GM12878 (cell line): ENCODE data around the gene STX8.

Experiments
- BHLHE40 ChIP-seq, 2 experiments: fragments of 450-650 bp in 1 of 2; IDR thresholded peaks; 2 replicates each; pipeline ENCODE4 v1.6.1; 2011 to 2017; ENCODE audit warnings: low read depth in 2 of 2, borderline replicate concordance in 1 of 2, improper control_type of control experiment in 1 of 2, low read length in 1 of 2, mild to moderate bottlenecking in 1 of 2
- CREB1 ChIP-seq: IDR thresholded peaks from 2 replicates; pipeline ENCODE4 v1.6.1; 2012; ENCODE audit warnings: low read depth, mild to moderate bottlenecking, inconsistent platforms
- EP300 ChIP-seq, 2 experiments: fragments of 150-350 bp in 1 of 2; IDR thresholded peaks; 2 replicates each; pipeline ENCODE4 v1.6.1; 2011 to 2012; ENCODE audit warnings: low read depth in 2 of 2, low read length in 2 of 2, borderline replicate concordance in 1 of 2, improper control_type of control experiment in 1 of 2, inconsistent platforms in 1 of 2; ENCODE audit not compliant: control insufficient read depth in 1 of 2
- EZH2 ChIP-seq: IDR thresholded peaks from 2 replicates; pipeline ENCODE4 v1.6.1; 2012; ENCODE audit warnings: low read depth, mild to moderate bottlenecking, control low read depth, inconsistent platforms, low read length, borderline replicate concordance; ENCODE audit not compliant: control insufficient read depth
- PKNOX1 ChIP-seq: fragments of 450-650 bp; IDR thresholded peaks from 2 replicates; pipeline ENCODE4 v1.6.1; 2016; ENCODE audit warnings: mild to moderate bottlenecking
- RBBP5 ChIP-seq: fragments of 200-600 bp; sonication (generic); conservative IDR thresholded peaks from 2 replicates; pipeline ENCODE4 v1.6.1; 2016
- RFX5 ChIP-seq: IDR thresholded peaks from 2 replicates; pipeline ENCODE4 v1.6.1; 2011; ENCODE audit warnings: low read depth, low read length, improper control_type of control experiment
- SRF ChIP-seq, 2 experiments: IDR thresholded peaks; 2 replicates each; pipeline ENCODE4 v1.6.1; 2011; ENCODE audit warnings: low read depth in 2 of 2, low read length in 2 of 2, mild to moderate bottlenecking in 1 of 2, moderate library complexity in 1 of 2
- TF ChIP-seq, protein P1 (sequence below): IDR thresholded peaks from 2 replicates; pipeline ENCODE4 v1.6.1; 2012; ENCODE audit warnings: low read depth, low read length, improper control_type of control experiment
- TF ChIP-seq, protein P2 (sequence below): IDR thresholded peaks from 2 replicates; pipeline ENCODE4 v1.6.1; 2011; ENCODE audit warnings: low read depth, mild to moderate bottlenecking, low read length, moderate library complexity, borderline replicate concordance; ENCODE audit errors: extremely low read depth
- TF ChIP-seq, protein P3 (sequence below), 3 experiments: IDR thresholded peaks in 2 of 3; conservative IDR thresholded peaks in 1 of 3; 2 replicates each; pipeline ENCODE4 v1.5.1; 2011; ENCODE audit warnings: low read depth in 3 of 3, low read length in 3 of 3, mild to moderate bottlenecking in 3 of 3, control low read depth in 2 of 3, moderate library complexity in 2 of 3, inconsistent platforms in 1 of 3, mixed read lengths in 1 of 3; ENCODE audit not compliant: control insufficient read depth in 2 of 3, insufficient read depth in 1 of 3; ENCODE audit errors: extremely low read depth in 1 of 3

- TF ChIP-seq BHLHE40 (IDR thresholded peaks at IDR 0.05; ENCODE audit: borderline replicate concordance in 1 of 2, low read depth in 2 of 2, low read length in 1 of 2): peak in 1 of 2 experiments; percentile 35; a peak in 1 of 4 replicates
- no peak for TF ChIP-seq EZH2
- TF ChIP-seq, protein P1, sequence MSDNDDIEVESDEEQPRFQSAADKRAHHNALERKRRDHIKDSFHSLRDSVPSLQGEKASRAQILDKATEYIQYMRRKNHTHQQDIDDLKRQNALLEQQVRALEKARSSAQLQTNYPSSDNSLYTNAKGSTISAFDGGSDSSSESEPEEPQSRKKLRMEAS: peak; percentile 70
- TF ChIP-seq, protein P2, sequence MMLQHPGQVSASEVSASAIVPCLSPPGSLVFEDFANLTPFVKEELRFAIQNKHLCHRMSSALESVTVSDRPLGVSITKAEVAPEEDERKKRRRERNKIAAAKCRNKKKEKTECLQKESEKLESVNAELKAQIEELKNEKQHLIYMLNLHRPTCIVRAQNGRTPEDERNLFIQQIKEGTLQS: no peak
- no peak for TF ChIP-seq CREB1
- TF ChIP-seq EP300 (IDR thresholded peaks at IDR 0.05; ENCODE audit: borderline replicate concordance in 1 of 2, control insufficient read depth in 1 of 2, low read depth in 2 of 2, low read length in 2 of 2): no peak
- TF ChIP-seq, protein P3, sequence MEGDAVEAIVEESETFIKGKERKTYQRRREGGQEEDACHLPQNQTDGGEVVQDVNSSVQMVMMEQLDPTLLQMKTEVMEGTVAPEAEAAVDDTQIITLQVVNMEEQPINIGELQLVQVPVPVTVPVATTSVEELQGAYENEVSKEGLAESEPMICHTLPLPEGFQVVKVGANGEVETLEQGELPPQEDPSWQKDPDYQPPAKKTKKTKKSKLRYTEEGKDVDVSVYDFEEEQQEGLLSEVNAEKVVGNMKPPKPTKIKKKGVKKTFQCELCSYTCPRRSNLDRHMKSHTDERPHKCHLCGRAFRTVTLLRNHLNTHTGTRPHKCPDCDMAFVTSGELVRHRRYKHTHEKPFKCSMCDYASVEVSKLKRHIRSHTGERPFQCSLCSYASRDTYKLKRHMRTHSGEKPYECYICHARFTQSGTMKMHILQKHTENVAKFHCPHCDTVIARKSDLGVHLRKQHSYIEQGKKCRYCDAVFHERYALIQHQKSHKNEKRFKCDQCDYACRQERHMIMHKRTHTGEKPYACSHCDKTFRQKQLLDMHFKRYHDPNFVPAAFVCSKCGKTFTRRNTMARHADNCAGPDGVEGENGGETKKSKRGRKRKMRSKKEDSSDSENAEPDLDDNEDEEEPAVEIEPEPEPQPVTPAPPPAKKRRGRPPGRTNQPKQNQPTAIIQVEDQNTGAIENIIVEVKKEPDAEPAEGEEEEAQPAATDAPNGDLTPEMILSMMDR (IDR thresholded peaks at IDR 0.05 in 2 of 3, conservative IDR thresholded peaks at IDR 0.05 in 1 of 3; ENCODE audit: control insufficient read depth in 2 of 3, extremely low read depth in 1 of 3, insufficient read depth in 1 of 3, low read depth in 3 of 3, low read length in 3 of 3): no peak
- no peak for TF ChIP-seq SRF (IDR thresholded peaks at IDR 0.05; ENCODE audit: low read depth in 2 of 2, low read length in 2 of 2)
- TF ChIP-seq RFX5: no peak
- no peak for TF ChIP-seq RBBP5
- TF ChIP-seq PKNOX1: no peak
These were observed 335.6 kb downstream of the STX8 start for GRCh38 chr17:9239793-9240658.
